ENCODE results near the gene KRTAP2-3. TPM values are rescaled to one million over a fixed set of nuclear protein-coding genes. Genes with fewer than 3 reads are reported as not detected.

KRTAP2-3 gene
- polyA plus RNA-seq, 2 of the 4 experiments (the other 2 are of a cell fraction), result not detected

DNA sequence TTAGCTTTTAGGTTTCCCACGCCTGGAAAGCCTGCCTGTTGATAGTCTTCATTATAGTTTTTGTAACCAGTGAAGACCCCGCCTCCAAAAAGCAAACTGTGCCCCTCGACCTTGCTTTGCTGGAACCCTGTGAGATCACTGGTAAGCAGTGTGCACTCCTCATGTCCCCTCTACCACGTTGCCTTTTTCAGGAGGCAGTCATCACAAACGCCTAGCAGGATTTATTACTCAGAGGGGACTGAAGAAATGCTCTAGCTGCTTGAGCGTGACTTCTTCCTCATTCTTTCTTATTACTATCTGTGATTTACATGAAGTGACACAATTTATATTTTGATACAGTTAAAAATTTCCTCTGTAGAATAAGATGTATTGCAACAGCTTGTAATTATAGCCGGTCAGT lies 44.5 kb downstream of the KRTAP2-3 start (continued):
- TF ChIP-seq, protein P1, sequence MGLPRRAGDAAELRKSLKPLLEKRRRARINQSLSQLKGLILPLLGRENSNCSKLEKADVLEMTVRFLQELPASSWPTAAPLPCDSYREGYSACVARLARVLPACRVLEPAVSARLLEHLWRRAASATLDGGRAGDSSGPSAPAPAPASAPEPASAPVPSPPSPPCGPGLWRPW (IDR thresholded peaks at IDR 0.05), result no peak
- no peak for TF ChIP-seq EHF (CRISPR knock-in tag; IDR thresholded peaks at IDR 0.05)
- no peak for TF ChIP-seq FOSL2 (IDR thresholded peaks at IDR 0.05)
- TF ChIP-seq FOSL2 (CRISPR knock-in tag; IDR thresholded peaks at IDR 0.05), result no peak

DNA sequence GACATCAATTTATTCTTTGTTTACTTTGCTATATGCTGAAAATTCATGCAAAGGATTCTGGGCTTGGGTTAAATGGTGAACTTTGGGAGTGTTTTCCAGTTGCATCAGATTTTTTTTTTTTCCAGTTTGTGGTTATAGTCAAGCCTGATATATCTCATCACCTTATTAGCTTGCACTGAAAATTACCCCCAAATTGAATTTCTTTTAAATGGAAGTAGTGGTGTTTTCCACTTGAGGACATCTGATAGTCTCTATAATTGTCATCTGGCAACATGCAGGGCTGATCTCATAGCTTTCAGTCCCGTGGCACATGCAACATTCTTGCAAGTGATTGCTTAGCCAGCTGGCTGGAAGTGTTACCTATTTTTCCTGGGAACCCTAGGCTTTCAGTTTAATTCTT lies 46.3 kb downstream of the KRTAP2-3 start:
- FAIRE-seq, result peak; percentile 61
- no peak for ATAC-seq
- no peak overlapping the region for H3K27ac ChIP-seq

DNA sequence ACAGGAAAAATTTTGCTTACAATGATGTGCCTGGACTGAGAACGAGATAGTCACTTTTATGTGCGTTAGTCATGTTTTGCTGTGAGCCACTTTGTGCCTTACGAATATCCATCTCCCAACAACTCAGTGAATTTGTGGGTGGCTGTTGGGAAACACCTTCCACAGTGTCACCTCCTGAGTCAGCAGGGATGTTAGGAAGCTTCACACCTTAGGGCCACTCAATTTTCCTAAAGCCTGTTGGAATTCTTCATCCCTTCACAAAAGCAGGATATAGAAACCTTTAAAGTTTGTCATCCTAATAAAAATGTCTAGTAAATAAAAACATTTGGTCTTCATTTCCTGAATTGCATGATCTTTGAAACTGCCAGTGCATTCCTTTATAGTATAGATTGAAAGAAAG lies 46.7 kb downstream of the KRTAP2-3 start:
- no peak overlapping the region for H3K27ac ChIP-seq

More for the DNA sequence above, 46.3 kb downstream of the KRTAP2-3 start:
- no peak for DNase-seq (ENCODE audit: low read depth in 1 of 2, low spot score in 1 of 2)
- H3K4me3 ChIP-seq, result no peak overlapping the region
- H3K9me3 ChIP-seq, result no peaks in the 10 kb centered on the region
- CTCF ChIA-PET, result interaction anchor here (1.0 to 1.1 kb wide), 3 partner anchors 309 to 635 kb away, joined by 4 to 5 read pairs (median 4); no protein-coding TSS in a partner anchor
- TF ChIP-seq RARB (CRISPR knock-in tag; IDR thresholded peaks at IDR 0.05) (no peak), RNF2 (IDR thresholded peaks at IDR 0.05; ENCODE audit: borderline replicate concordance, low read depth) (no peak), HEYL (CRISPR knock-in tag; IDR thresholded peaks at IDR 0.05) (no peak), FOSB (CRISPR knock-in tag; IDR thresholded peaks at IDR 0.05) (no peak)
- H3K4me1 ChIP-seq, result peaks cover 18% of the 10 kb centered on the region; the same call in 2 of the 3 replicates
- H3K4me2 ChIP-seq, result peak overlapping the region; percentile 11; the same call in 1 of the 3 replicates
- 29% methylated on average over 1 of the region's 1 CpG for WGBS (ENCODE audit: missing lambda C conversion rate)
- POLR2A ChIA-PET, result no interaction called here

DNA sequence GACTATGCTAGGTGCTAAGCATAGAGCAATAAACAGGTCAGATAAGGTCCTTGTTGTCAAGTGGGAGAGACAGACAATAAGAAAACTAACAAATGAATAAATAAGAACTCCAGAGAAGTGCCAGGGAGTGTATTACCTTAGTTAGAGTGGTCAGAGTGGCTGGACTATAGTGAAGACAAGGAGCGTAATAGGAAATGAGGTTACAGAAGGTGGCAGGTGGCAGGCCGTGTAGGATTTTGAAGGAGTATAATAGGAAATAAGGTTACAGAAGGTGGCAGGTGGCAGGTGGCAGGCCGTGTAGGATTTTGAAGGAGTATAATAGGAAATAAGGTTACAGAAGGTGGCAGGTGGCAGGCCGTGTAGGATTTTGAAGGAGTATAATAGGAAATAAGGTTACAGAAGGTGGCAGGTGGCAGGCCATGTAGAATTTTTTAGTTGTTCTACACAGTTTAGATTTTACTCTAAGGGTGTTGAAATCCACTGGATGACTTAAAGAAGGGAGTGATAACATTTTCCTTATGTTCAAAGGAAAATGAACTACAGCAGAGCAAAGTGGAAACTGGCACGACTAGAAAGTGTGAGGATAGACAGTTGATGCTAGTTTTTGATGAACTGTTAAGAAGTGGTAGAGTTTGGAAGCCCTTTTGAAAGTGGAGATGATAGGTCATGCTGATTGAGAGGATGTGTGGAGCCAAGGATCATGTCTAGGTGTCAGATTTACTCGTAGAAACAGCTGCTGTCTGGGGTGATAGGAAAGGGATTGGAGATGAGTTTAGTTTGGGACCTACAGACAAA lies 47.4 kb downstream of the KRTAP2-3 start:
- Histone ChIP-seq H3K27ac (no peak overlapping the region), H3K9me3 (no peaks in the 10 kb centered on the region), H3K4me1 (peaks cover 18% of the 10 kb centered on the region; the same call in 2 of the 3 replicates), H3K4me3 (no peak overlapping the region), H3K4me2 (no peak overlapping the region)
- CTCF ChIA-PET, result no interaction called here
- FAIRE-seq (peak; percentile 51), ATAC-seq (no peak), DNase-seq (ENCODE audit: low read depth in 1 of 2, low spot score in 1 of 2) (no peak)
- POLR2A ChIA-PET, result no interaction called here
- WGBS (ENCODE audit: missing lambda C conversion rate), result 72% methylated on average over 6 of the region's 6 CpGs
- TF ChIP-seq, protein P2, sequence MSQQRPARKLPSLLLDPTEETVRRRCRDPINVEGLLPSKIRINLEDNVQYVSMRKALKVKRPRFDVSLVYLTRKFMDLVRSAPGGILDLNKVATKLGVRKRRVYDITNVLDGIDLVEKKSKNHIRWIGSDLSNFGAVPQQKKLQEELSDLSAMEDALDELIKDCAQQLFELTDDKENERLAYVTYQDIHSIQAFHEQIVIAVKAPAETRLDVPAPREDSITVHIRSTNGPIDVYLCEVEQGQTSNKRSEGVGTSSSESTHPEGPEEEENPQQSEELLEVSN (IDR thresholded peaks at IDR 0.05; ENCODE audit: borderline replicate concordance, low read depth), result no peak
- TF ChIP-seq ZSCAN20 (CRISPR knock-in tag; IDR thresholded peaks at IDR 0.05), result no peak
- no peak for TF ChIP-seq FOXS1 (CRISPR knock-in tag; IDR thresholded peaks at IDR 0.05)
- no peak for TF ChIP-seq NPAS2 (CRISPR knock-in tag; IDR thresholded peaks at IDR 0.05; ENCODE audit: borderline replicate concordance)
- TF ChIP-seq ZFP36 (IDR thresholded peaks at IDR 0.05; ENCODE audit: borderline replicate concordance, partially characterized antibody), result no peak
- TF ChIP-seq CHD4 (IDR thresholded peaks at IDR 0.05; ENCODE audit: borderline replicate concordance), result no peak

More for the DNA sequence above, 46.7 kb downstream of the KRTAP2-3 start:
- DNase-seq (ENCODE audit: low read depth in 1 of 2, low spot score in 1 of 2) (no peak), ATAC-seq (no peak), FAIRE-seq (no peak)
- Histone ChIP-seq H3K4me3 (no peak overlapping the region), H3K4me1 (peaks cover 18% of the 10 kb centered on the region; the same call in 2 of the 3 replicates), H3K4me2 (peak overlapping the region; percentile 11; the same call in 1 of the 3 replicates), H3K9me3 (no peaks in the 10 kb centered on the region)
- POLR2A ChIA-PET, result no interaction called here
- TF ChIP-seq, protein P2 (IDR thresholded peaks at IDR 0.05; ENCODE audit: borderline replicate concordance, low read depth), result no peak
- TF ChIP-seq, protein P3, sequence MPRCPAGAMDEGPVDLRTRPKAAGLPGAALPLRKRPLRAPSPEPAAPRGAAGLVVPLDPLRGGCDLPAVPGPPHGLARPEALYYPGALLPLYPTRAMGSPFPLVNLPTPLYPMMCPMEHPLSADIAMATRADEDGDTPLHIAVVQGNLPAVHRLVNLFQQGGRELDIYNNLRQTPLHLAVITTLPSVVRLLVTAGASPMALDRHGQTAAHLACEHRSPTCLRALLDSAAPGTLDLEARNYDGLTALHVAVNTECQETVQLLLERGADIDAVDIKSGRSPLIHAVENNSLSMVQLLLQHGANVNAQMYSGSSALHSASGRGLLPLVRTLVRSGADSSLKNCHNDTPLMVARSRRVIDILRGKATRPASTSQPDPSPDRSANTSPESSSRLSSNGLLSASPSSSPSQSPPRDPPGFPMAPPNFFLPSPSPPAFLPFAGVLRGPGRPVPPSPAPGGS (IDR thresholded peaks at IDR 0.05), result no peak
- CTCF ChIA-PET, result interaction anchor here (1.1 kb wide), 1 partner anchor 536 kb away, joined by 4 read pairs; no protein-coding TSS in a partner anchor
- 72% methylated on average over 3 of the region's 3 CpGs for WGBS (ENCODE audit: missing lambda C conversion rate)
